GM18873 (cell line): ENCODE measurements around the gene UBAP1L.
"Not testable (repeated sequence)": the region's sequence is repeated elsewhere in the genome, so short reads cannot be mapped to it uniquely, and the experiment has no call there.

Experiments used
- ATAC-seq: cut with Tn5 transposase; IDR thresholded peaks from one replicate; pipeline ENCODE4 v1.9.1; 2021; ENCODE audit warnings: mild to moderate bottlenecking, moderate library complexity, moderate number of reproducible peaks; ENCODE audit not compliant: unreplicated experiment, low FRiP score

The UBAP1L gene

DNA sequence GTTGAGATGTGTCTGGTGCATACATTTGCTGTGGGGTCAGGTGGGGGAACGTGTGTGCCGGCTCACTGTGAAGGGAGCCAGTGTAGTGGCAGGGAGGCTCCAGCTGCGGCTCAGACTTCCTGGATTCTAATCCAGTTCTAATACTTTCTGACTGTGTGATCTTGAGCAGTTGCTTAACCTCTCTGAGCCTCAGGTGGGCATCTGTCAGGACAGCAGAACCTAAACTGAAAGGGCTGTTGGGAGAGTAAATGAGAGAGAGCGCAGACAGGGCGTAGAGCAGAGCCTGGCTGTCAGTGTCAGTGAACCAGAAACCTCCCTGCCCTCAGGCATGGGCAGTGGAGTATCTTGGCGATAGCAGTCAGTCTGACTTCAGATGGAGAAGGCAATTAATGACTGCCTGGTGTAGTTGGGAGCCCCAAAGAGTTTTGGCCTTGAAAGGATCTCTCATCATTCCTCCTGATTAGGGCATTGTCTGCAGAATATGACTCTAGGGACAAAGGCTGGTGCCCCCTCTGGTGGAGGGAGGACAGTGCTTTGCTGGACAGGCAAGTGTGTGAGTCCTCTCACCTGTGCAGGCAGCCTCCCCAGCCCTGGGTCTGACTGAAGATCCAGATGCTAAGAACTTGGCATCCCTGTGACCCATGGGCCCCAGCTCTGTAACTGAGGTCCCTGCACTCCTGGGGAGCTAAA, 28.9 kb downstream of the UBAP1L start:
- ATAC-seq: no peak

DNA sequence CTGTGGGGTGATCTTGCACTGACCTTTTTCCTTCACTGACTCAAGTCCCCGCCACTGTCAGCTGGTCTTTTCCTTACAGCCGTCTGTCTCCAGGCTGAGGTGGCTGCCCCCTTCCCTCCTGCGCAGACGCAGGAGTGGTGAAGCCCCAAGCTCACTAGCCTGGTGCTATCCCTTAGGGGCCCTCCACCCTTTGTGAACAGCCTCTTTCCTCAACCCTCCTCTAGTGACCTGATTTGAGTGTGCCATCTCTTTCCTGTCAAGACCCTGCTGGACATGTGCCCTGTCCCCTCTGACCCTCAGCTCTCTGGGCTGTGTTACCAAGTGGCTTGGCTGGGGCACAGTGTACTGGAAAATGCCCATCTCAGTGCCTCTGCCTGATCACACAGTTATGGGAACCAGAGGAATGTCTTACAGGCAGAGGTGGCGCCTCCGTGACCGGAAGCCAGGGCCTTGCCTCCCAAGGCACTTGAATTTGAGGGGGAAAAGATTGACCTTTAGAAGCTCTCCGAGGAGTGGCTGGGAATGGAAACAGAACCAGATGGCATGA, 29.7 kb downstream of the UBAP1L start:
- ATAC-seq: no peak

DNA sequence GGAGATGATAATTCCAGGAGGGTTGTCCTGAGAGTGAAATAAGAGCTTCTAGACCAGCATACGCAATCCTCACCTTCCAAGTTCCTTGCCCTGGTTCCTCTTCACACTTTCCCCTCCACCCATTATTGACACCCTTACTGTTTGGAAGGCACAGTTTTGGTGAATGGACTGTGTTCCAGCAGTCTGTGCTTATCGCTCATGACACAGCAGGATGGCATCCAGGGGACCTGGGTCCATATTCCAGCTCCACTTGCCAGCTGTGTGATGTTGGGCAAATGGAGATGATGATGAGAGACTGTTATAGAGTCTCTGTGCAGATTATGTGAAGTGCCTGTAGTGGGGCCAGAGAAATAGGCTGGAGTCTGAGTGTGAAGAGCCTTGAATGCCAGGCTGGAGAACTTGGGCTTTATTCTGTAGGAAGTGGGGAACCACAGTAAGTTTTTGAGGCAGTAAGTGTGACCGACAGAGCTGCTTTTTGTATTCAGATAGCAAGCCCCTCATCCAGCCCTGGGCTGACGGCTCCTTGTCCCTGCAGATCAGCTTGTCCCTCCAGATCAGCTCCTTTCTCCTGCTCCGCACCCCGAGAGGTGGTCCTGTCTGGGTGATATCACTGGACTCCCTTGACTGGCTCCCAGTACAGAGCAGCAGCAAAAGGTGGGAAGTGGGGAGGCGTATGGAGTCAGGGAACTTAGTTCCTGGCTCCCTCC, 30.3 kb downstream of the UBAP1L start:
- no peak for ATAC-seq

DNA sequence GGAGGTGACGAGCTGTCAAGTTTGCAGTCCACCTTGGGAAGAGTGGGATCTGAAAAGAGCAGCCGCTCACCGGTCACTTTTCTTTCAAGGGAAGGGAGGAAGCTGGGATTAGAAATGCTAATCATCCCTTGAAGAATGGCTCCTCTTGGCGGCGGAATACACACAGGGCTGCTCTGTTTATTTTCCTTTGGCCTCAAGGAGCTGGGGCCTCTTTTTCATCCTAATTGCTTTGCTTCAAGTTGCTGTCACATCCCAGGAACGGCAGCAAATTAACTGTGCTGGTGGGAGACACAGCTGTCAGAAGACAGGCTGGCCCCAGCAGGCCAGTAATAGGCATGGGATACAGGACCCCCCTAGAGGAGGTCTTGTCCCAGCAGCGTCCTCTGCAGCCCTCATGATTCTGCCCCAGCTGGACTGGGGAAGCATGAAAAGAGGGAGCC, 31.7 kb downstream of the UBAP1L start:
- no peak for ATAC-seq

DNA sequence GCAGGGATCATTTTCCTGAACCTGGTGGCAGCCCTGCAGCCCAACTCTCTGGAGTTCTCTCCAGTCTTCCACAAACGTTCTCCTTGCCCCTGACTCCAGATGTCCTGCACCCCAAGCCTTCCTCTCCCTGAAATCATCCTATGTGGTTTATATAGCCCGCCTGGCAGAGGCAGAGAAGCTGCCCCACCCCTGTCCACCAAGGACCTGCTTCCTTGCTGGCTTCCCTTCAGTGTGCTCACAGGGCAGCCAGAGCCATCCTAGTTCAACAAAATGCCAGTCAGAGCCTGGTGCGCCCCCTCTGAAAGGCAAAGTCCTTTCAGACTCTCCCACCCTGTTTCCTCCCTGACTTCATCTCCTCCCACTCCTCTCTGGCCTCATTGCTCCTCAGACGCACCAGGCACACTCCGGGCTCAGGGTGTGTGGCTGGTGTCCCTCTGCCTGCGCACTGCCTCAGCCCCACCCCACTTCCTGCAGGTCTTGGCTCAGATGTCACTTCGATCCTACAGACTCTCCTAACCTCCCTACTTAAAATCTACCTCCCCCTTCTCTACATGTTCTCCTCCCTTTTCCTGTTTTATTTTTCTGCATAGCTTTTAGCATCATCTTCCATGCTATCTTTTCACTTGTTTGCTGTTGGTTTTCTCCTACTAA, 32.6 kb downstream of the UBAP1L start:
- no peak for ATAC-seq

DNA sequence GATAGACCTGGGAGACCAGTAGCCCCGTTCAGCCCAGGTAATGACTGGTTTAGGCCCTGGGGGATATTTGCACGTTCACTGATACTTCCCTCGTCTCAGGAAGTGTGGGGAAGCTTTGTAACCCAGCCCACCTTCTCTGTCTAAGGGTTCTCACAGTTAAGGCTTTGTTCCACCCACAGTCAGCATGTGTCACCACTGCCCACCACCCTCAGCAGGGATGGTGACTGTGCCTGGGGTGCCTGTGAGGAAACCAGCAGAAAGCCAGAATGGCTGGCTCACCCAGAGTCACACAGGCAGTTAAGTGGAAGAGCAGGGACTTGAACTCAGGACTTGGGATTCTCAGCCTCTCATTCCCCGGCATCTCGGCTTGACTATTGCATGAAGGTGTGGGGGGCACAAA, 33.2 kb downstream of the UBAP1L start:
- no peak for ATAC-seq

DNA sequence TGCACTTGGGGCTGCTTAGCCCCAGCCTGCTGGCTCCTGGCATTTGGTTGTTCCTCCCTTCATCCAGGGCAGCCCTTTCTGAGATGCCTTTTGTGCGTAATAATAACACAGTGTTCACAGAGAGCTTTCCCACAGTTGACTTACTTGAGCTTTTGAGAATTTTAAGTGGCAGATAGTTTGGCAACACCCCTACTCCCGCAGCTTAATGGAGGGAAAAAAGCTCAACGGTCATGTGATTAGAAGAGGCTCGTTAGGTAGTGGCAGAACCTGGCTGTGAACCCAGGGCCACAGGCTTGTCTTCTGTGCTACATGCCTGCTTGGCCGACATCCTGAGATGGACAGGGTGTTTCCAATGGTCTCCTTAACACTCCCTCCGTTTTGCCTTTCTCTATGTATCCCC, 33.7 kb downstream of the UBAP1L start:
- no peak for ATAC-seq

DNA sequence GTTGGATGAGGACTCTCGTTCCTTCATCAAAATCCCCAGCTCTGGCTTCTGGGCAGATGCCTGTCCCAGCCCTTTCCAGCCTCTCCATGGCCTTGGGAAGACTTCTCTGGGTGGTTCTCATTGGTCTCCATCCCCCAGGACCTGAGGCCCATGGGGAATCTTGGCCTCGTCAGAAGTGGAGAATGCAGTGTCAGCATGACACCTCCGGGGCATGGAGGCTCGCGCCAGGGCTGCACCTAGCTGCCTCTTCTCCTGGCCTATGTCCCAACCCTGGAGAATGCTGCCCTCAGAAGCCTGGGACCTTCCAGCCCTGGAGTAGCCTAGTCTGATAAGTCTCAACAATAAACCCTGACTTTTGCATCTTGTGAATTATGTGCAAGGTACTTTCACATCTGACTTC, 35.4 kb downstream of the UBAP1L start:
- no peak for ATAC-seq

DNA sequence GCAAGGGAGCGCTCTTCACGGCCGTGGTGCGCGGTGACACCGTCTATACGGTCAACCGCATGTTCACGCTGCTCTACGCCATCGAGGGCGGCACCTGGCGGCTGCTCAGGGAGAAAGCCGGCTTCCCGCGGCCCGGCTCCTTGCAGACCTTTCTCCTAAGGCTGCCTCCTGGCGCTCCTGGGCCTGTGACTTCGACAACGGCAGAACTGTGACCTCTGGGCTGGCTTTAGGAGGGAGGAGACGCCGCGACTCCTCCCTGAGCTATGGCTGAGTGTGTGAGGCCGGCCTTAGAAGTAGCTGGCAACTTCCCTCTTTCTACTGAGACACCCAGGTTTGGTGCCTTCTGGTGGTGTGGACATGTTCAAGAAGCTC, 37.0 kb downstream of the UBAP1L start:
- ATAC-seq: no peak

DNA sequence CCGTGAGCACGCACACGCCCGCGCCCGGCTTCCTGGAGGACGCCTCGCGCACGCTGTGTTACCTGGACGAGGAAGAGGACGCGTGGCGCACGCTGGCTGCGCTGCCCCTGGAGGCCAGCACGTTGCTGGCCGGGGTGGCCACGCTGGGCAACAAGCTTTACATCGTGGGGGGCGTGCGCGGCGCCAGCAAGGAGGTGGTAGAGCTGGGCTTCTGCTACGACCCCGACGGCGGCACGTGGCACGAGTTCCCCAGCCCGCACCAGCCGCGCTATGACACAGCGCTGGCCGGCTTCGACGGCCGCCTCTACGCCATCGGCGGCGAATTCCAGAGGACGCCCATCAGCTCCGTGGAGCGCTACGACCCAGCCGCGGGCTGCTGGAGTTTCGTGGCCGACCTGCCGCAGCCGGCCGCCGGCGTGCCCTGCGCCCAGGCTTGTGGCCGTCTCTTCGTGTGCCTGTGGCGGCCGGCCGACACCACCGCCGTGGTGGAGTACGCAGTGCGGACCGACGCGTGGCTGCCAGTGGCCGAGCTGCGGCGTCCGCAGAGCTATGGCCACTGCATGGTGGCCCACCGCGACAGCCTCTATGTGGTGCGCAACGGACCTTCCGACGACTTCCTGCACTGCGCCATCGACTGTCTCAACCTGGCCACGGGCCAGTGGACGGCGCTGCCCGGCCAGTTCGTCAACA, 37.6 kb downstream of the UBAP1L start:
- ATAC-seq: no peak

DNA sequence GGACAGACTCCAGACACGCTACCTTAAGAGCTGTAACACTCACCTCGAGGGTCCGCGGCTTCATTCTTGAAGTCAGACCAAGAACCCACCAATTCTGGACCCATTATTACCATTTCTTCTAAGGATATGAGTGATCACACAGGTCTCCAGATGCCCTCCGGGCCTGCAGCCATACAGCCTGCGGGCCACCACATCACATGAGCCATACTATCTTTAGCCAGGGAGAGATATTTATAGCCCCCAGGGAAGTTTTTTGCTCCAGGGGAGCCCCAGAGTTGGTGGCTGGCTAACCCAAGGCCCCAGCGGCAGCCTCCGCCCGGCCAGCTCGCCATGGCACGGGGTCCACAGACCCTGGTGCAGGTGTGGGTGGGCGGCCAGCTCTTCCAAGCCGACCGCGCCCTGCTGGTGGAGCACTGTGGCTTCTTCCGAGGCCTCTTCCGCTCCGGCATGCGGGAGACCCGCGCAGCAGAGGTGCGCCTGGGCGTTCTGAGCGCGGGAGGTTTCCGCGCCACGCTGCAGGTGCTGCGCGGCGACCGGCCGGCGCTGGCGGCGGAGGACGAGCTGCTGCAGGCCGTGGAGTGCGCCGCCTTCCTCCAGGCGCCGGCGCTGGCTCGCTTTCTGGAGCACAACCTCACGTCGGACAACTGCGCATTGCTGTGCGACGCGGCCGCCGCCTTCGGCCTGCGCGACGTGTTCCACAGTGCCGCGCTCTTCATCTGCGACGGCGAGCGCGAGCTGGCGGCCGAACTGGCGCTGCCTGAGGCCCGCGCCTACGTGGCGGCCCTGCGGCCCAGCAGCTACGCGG, 38.3 kb downstream of the UBAP1L start, which contains the start of gene KBTBD13:
KBTBD13 (plus strand) TSS at position 261 of the 805 bp plus-strand sequence; CDS start at position 331, 70 bp downstream.
- no peak for ATAC-seq

DNA sequence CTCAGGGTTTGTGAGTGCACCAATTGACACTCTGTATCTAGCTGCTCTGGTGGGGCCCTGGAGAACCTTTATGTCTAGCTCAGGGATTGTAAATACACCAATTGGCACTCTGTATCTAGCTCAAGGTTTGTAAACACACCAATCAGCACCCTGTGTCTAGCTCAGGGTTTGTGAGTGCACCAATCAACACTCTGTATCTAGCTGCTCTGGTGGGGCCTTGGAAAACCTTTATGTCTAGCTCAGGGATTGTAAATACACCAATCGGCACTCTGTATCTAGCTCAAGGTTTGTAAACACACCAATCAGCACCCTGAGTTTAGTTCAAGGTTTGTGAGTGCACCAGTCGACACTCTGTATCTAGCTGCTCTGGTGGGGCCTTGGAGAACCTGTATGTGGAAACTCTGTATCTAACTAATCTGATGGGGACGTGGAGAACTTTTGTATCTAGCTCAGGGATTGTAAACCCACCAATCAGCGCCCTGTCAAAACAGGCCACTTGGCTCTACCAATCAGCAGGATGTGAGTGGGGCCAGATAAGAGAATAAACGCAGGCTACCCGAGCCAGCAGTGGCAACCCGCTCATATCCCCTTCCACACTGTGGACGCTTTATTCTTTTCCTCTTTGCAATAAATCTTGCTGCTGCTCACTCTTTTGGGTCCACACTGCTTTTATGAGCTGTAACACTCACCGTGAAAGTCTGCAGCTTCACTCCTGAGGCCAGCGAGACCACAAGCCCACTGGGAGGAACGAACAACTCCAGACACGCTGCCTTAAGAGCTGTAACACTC, 39.2 kb downstream of the UBAP1L start:
- not testable (repeated sequence) for ATAC-seq

DNA sequence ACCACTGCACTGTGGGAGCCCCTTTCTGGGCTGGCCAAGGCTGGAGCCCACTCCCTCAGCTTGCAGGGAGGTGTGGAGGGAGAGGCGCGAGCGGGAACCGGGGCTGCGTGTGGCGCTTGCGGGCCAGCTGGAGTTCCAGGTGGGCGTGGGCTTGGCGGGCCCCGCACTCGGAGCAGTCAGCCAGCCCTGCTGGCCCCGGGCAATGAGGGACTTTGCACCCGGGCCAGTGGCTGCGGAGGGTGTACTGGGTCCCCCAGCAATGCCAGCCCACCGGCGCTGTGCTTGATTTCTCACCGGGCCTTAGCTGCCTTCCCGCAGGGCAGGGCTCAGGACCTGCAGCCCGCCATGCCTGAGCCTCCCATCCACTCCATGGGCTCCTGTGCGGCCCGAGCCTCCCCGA, 40.1 kb downstream of the UBAP1L start:
- not testable (repeated sequence) for ATAC-seq

DNA sequence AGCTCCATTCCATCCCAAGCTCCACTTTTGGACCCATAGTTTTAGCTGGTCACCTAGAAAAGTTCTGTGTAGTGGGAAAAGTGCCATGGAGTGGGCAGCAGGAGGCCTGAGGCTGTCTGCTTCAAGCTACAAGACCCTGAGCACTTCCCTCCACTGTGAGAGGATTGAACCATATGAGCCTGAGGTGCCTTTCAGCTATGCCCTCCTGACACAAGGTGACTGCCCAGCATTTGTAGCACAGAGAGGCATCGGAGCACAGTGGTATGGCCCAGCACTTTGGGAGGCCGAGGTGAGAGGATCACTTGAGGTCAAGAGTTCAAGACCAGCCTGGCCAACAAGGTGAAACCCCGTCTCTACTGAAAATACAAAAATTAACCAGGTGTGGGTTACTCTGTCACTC, 42.4 kb downstream of the UBAP1L start:
- no peak for ATAC-seq

DNA sequence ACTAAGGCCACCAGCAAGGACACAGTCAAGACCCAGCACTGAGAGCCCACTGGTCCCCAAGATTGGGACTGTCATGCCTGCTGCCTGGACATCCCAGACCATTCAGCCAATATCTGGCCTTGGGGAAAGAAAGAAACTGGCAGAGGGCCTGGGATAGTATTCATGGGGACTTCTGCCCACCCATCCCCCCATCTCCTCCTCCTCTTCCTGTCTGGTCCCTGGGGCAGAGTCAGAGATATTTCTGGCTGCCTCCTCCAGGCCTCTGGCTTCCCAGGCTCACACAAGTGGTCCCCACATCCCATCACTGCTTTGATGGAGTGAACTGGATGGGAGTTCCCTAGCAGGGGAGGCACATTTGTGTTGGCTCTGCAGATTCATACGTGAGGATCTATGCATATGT, 43.0 kb downstream of the UBAP1L start:
- ATAC-seq: no peak

DNA sequence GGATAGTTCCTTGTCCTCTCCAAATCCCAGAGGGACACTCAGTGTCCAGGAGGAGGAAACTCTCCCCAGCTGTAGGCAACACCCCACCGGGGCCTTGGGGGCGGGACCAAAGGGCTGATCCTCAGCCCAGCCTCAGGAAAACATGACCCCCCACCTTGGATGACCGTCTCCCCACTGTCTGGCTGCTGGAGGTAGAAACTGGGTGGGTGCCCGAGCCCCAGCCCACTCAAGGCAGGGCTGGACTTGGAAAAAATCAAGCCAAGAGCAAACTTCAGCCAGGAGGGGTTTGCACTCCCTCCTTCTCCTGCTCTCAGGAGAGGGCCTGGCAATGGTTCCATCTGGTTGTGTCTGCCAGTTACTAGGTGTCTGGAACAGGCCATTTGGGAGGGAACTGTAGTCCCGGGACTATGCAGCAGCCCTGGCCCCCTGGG, 43.6 kb downstream of the UBAP1L start:
- ATAC-seq: no peak

DNA sequence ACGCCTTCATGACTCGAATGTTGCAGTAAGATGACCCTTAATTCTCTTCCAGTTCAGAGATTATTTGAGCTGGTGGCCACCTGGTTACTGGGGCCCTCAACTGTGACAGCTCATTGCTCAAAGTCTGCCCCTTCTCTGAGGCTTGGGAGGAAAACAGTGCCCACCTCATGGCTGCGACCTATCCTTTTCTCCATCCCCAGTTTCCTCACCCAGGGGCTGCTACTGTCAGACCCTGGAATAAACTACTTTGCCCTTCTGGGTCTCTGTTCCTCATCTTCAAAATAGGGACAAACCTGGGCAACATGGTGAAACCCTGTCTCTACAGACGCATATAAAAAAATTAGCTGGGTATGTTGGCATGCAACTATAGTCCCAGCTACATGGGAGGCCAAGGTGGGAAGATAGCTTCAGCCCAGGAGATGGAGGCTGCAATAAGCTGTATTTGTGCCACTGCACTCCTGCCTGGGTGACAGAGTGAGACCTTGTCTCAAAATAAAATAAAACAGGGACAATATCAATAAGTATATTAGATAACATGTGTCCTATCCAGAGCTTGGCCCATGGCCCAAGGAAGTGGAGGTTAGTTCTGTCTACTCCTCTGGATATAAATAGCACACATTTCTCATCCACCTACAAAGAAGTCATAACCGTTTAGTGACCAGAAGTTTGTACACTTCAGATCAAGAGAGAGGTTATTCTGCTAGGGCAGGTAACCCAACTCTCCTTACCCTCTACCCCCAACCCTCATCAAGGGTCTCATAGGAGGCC, 45.0 kb downstream of the UBAP1L start:
- ATAC-seq: no peak

DNA sequence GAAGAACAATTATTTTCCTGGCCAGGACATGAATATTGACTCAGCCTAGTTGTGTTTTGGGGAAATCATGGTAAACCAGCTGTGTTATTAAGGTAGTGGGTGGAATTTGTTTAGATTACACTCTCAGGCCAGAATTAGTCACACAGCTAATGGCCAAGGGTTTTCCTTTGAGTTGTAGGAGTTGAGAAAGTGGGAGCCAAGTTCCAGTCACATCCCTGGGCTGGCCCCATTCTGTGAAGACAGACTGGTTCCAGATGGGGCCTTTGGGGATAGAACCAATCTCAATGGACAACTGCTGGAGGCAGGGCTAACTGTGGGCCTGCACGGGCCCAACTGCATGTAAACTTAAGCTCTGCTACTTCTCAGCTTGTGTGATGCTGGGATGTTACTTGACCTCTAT, 45.8 kb downstream of the UBAP1L start:
- no peak for ATAC-seq
